Spleen (tissue), 11 donors: ENCODE measurements around the gene GPR27. TPM values are rescaled to one million over a fixed set of nuclear protein-coding genes. Genes with fewer than 3 reads are reported as not detected.

Experiments
- DNase-seq: peaks from one replicate; pipeline ENCODE4 v3.0.0-alpha.2; 2020
- H3K27ac ChIP-seq, 8 donors: fragments of 200-600 bp; sonication (generic) in 7 of 8; 1 replicate in 4 of 8; 2 replicates in 4 of 8; pipeline versions ENCODE4 v1.5.0 to v1.8.0; 2016 to 2021; ENCODE audit warnings: inconsistent platforms in 4 of 8, mild to moderate bottlenecking in 4 of 8, moderate library complexity in 1 of 8
- H3K27me3 ChIP-seq, 7 donors: fragments of 200-600 bp; sonication (generic) in 6 of 7; replicated peaks in 1 of 7; 1 replicate in 4 of 7; 2 replicates in 3 of 7; pipeline versions ENCODE4 v1.5.0 to v1.8.0; 2016 to 2021; ENCODE audit warnings: inconsistent platforms in 3 of 7, mild to moderate bottlenecking in 1 of 7
- H3K36me3 ChIP-seq, 6 donors: fragments of 200-600 bp; sonication (generic) in 5 of 6; 1 replicate in 4 of 6; 2 replicates in 2 of 6; pipeline versions ENCODE4 v1.5.0 to v1.8.0; 2016 to 2021; ENCODE audit warnings: inconsistent platforms in 2 of 6
- H3K4me1 ChIP-seq, 6 donors: fragments of 200-600 bp; sonication (generic) in 5 of 6; 1 replicate in 3 of 6; 2 replicates in 3 of 6; pipeline versions ENCODE4 v1.5.0 to v1.8.0; 2016 to 2021; ENCODE audit warnings: inconsistent platforms in 3 of 6
- H3K4me3 ChIP-seq, 8 donors: fragments of 200-600 bp; sonication (generic) in 7 of 8; 1 replicate in 4 of 8; 2 replicates in 4 of 8; pipeline versions ENCODE4 v1.5.0 to v1.8.0; 2016 to 2021; ENCODE audit warnings: inconsistent platforms in 4 of 8, mild to moderate bottlenecking in 4 of 8, moderate library complexity in 2 of 8
- H3K9me3 ChIP-seq, 8 donors: fragments of 200-600 bp; sonication (generic) in 7 of 8; 1 replicate in 4 of 8; 2 replicates in 4 of 8; pipeline versions ENCODE4 v1.5.0 to v1.8.0; 2016 to 2021; ENCODE audit warnings: inconsistent platforms in 4 of 8
- CTCF ChIP-seq, 11 experiments: fragments of 200-600 bp in 7 of 11; fragments of 450-650 bp in 4 of 11; sonication (generic) in 4 of 11; IDR thresholded peaks in 8 of 11; conservative IDR thresholded peaks in 3 of 11; 1 replicate in 7 of 11; 2 replicates in 4 of 11; pipeline versions ENCODE4 v1.4.0 to v1.8.0; 2016 to 2021; ENCODE audit warnings: antibody characterized with exemption in 11 of 11, inconsistent platforms in 4 of 11, mild to moderate bottlenecking in 1 of 11
- POLR2A ChIP-seq, 3 donors: fragments of 450-650 bp; IDR thresholded peaks; one replicate each; pipeline ENCODE4 v1.5.1; 2017; ENCODE audit warnings: antibody characterized with exemption in 3 of 3, mild to moderate bottlenecking in 1 of 3
- POLR2AphosphoS5 ChIP-seq, 3 donors: sonication (generic); formaldehyde crosslinking; IDR thresholded peaks; one replicate each; pipeline ENCODE4 v1.5.1; 2017; ENCODE audit warnings: antibody characterized with exemption in 3 of 3
- WGBS, 5 donors: extraction: QIAGEN DNeasy Blood & Tissue Kit in 3 of 5; methylation state at CpG; one replicate each; pipeline versions ENCODE4 v1.1.5 to v1.1.7; 2013 to 2018; 5-methylcytosine and 5-hydroxymethylcytosine counted together
- intact Hi-C: fragments of 100-400 bp; cut with DNase I; formaldehyde crosslinking; loops from one replicate; pipeline ENCODE4 v1.15.0; 2023; ENCODE audit warnings: low total_unique reads
- polyA plus RNA-seq, 3 donors: library from polyadenylated mRNA; stranded (reverse); fragments of 200-250 nt; gene quantifications; one replicate each; pipeline ENCODE4 v1.2.1, GENCODE V29; 2013
- total RNA-seq, 7 donors: library from RNA; depleted of rRNA in 3 of 7; stranded (reverse); fragments of >200 nt in 3 of 7; fragmentation: NEBNext Ultra II Directional in 4 of 7; extraction: Animal tissue kit (Norgen Biotek cat#: 25700) in 4 of 7; gene quantifications; one replicate each; pipeline versions ENCODE4 v1.1.0 to v1.2.1, GENCODE V29; 2016 to 2021
- donor health status: healthy with polysubstance abuse.
- donor health status: DM: no; HTN: no; CAD: no; lungs with moderate emphysema.
- donor health status: DM: no; HTN: no; CAD: no.
- donor health status: Bipolar disorder and iron deficiency.
- donor health status: healthy.
- donor health status: DM: no; HTN: no; CAD: no.
- donor health status: DM: yes; HTN: yes; CAD: no.

GPR27 gene
- total and polyA plus RNA-seq, 10 donors: 0.37 to 15.3 (median 6.6) TPM

GRCh38 chr3:71721651-71722157 is 32.0 kb upstream of the GPR27 start:
- H3K4me1 ChIP-seq: peaks cover 6 to 86% (median 75%) of the 10 kb centered on the region in 6 donors
- WGBS, 5 donors: 30 to 49% (median 36%) methylated on average over 6 of the region's 6 CpGs

GRCh38 chr3:71722693-71723092 is 31.0 kb upstream of the GPR27 start:
- DNase-seq: no peak
- Histone ChIP-seq H3K27me3 (no peaks in the 10 kb centered on the region), H3K4me3 (peak overlapping the region in 1 of 8 donors; percentile 93), H3K4me1 (peaks cover 6 to 78% (median 69%) of the 10 kb centered on the region in 6 donors), H3K36me3 (peaks cover 0 to 8% (median 0%) of the 10 kb centered on the region in 6 donors), H3K9me3 (no peaks in the 10 kb centered on the region), H3K27ac (peak overlapping the region in 7 of 8 donors; percentile 74 to 96 (median 89))
- no peak for TF ChIP-seq POLR2A (IDR thresholded peaks at IDR 0.05)
- no peak for TF ChIP-seq POLR2AphosphoS5 (IDR thresholded peaks at IDR 0.05)
- TF ChIP-seq CTCF (IDR thresholded peaks at IDR 0.05 in 8 of 11, conservative IDR thresholded peaks at IDR 0.05 in 3 of 11): no peak
- 60 to 96% (median 91%) methylated on average over 1 of the region's 1 CpG for WGBS, 5 donors
- intact Hi-C loops: no loop called here

More at GRCh38 chr3:71721651-71722157, 32.0 kb upstream of the GPR27 start:
- Histone ChIP-seq H3K4me3 (peak overlapping the region in 1 of 8 donors; percentile 93), H3K9me3 (no peaks in the 10 kb centered on the region), H3K27me3 (no peaks in the 10 kb centered on the region), H3K36me3 (peaks cover 0 to 8% (median 0%) of the 10 kb centered on the region in 6 donors), H3K27ac (peak overlapping the region in 7 of 8 donors; percentile 46 to 96 (median 89))
- no peak for TF ChIP-seq POLR2A (IDR thresholded peaks at IDR 0.05)
- no peak for TF ChIP-seq CTCF (IDR thresholded peaks at IDR 0.05 in 8 of 11, conservative IDR thresholded peaks at IDR 0.05 in 3 of 11)
- TF ChIP-seq POLR2AphosphoS5 (IDR thresholded peaks at IDR 0.05): no peak
- intact Hi-C loops: no loop called here
- no peak for DNase-seq

GRCh38 chr3:71723452-71724170 is 30.0 kb upstream of the GPR27 start:
- Histone ChIP-seq H3K36me3 (peaks cover 0 to 8% (median 0%) of the 10 kb centered on the region in 6 donors), H3K27me3 (no peaks in the 10 kb centered on the region), H3K27ac (peak overlapping the region; percentile 19 to 96 (median 89)), H3K4me1 (peaks cover 6 to 70% (median 60%) of the 10 kb centered on the region in 6 donors), H3K4me3 (peak overlapping the region; percentile 45 to 93 (median 78)), H3K9me3 (no peaks in the 10 kb centered on the region)
- TF ChIP-seq POLR2AphosphoS5 (IDR thresholded peaks at IDR 0.05) (no peak), CTCF (IDR thresholded peaks at IDR 0.05 in 8 of 11, conservative IDR thresholded peaks at IDR 0.05 in 3 of 11) (no peak), POLR2A (IDR thresholded peaks at IDR 0.05) (no peak)
- 4 to 9% (median 8%) methylated on average over 6 of the region's 6 CpGs for WGBS, 5 donors
- intact Hi-C loops: no loop called here
- DNase-seq: no peak

GRCh38 chr3:71724171-71724453 is 29.5 kb upstream of the GPR27 start:
- H3K36me3 ChIP-seq: peaks cover 0 to 8% (median 0%) of the 10 kb centered on the region in 6 donors
- TF ChIP-seq POLR2AphosphoS5 (IDR thresholded peaks at IDR 0.05) (no peak), POLR2A (IDR thresholded peaks at IDR 0.05) (no peak), CTCF (IDR thresholded peaks at IDR 0.05 in 8 of 11, conservative IDR thresholded peaks at IDR 0.05 in 3 of 11) (no peak)
- peak overlapping the region; percentile 19 to 96 (median 89) for H3K27ac ChIP-seq
- no peaks in the 10 kb centered on the region for H3K27me3 ChIP-seq
- peak overlapping the region; percentile 45 to 93 (median 78) for H3K4me3 ChIP-seq
- H3K4me1 ChIP-seq: peaks cover 6 to 71% (median 59%) of the 10 kb centered on the region in 6 donors
- H3K9me3 ChIP-seq: no peaks in the 10 kb centered on the region
- DNase-seq: no peak
- intact Hi-C loops: no loop called here
